ENCODE data around the gene HEY2.
"Not testable (repeated sequence)": the region's sequence is repeated elsewhere in the genome, so short reads cannot be mapped to it uniquely, and the experiment has no call there.

The HEY2 gene

DNA sequence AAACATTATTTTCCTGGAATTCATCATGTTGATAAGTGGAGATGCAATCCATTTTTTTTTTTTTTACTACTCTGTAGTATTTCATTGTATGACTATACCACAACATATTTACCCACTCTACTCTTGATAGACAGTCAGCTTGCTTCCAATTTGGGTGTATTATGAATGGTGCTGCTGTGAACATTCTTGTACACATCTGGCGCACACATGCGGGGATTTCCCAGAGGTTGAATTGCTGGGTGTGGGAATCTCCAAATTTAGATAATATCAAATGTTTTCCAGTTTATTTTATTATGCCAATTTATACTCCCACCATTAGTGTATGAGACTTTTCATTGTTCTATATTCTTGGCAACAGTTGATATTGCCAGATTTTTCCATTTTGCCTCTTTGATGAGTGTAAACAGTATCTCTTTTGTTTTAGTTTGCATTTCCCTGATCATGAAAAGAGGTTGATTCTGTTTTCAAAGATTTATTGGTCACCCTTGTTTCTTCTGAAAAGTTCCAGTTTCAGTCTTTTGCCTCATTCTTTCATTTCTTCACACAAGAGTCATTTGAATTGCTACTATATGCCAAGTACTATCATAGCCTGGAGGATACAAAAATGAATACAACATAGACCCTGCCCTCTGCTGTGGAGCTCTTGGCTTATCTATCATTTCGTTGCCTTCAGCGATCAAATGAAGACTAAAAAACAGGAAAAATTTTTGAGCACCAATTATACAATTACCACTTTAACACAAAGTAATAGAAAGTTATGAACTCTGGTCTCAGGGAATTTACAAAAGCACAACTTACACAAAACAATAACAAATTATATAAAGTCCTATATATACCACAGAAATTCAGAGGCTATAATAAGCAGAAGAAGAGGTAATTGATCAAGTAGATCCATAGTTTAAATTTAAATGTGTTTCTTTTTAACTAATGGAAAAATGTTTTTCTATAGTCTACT lies 24.2 kb downstream of the HEY2 start:
- no peak for DNase-seq

DNA sequence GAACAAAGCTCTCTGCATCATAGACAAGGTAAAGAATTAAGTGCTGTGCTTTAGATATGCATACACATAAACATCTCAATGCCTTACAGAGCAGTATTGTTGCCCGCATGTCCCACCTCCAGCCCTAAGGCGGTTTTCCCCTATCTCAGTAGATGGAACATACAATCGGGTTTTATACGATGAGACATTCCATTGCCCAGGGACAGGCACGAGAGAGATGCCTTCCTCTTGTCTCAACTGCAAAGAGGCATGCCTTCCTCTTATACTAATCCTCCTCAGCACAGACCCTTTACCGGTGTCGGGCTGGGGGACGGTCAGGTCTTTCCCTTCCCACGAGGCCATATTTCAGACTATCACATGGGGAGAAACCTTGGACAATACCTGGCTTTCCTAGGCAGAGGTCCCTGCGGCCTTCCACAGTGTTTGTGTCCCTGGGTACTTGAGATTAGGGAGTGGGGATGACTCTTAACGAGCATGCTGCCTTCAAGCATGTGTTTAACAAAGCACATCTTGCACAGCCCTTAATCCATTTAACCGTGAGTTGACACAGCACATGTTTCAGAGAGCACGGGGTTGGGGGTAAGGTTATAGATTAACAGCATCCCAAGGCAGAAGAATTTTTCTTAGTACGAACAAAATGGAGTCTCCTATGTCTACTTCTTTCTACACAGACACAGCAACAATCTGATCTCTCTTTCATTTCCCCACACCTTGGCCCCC lies 26.8 kb downstream of the HEY2 start:
- not testable (repeated sequence) for DNase-seq

DNA sequence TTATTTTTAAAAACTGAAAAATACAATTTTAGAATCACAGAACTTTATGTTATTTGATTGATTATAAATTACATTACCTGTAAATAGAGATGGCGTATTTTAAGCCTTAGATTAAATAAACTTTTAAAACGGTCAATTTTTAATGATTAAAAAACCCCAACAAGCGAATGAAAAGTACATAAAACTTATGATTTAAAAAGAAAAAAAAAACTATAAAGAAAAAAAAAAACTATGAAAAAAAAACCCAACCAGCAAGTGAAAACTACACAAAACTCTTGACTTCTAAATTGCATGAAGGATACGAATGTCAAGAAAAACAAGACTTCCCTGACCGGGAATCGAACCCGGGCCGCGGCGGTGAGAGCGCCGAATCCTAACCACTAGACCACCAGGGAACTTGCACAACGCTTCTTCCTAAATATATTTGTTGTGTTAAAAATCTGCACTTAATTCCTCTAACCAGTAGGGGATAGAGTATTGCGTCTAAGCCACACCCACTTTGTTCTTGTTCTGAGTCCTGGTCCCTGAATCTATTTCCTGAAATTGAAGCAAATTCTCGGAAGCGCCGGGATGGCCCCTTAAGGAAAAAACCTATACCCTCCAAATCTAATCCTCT lies 30.6 kb downstream of the HEY2 start:
- peak; percentile 91 for DNase-seq

DNA sequence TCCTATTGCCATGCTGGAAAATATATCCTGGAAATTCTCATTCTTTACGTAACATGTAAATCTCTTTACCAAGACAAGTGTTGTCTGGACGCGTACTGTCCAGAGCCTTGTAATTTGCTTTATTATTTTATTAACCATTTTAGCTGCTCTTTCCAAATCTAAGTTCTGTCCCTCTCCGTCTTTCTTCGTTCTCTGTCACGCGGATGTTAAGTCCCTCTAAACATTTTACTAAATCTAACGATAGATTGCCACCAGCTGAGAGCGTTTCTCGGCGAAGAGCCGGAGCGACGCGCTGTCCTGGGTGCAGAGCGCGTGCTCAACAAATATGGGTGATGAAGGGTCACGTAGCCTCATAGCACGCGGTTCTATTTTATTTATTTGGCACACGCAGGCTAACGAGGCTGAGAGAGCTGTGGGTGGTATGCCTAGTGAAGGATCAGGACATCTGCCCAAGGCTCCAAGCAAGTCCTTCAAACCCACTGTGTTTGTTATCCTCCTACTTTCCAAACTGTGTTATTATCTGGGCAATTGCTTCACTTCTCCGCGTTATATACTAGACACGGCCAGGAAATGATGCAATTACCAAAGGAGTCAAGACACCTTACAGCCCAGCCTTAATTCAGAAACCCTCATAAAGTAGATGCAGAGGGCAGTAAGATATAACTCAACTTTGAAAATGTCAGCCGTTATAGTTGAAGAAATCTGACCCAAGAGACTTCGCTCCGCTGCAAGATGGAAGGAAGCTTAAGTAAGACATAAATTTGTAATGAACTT lies 31.3 kb downstream of the HEY2 start:
- peak; percentile 35 for DNase-seq

DNA sequence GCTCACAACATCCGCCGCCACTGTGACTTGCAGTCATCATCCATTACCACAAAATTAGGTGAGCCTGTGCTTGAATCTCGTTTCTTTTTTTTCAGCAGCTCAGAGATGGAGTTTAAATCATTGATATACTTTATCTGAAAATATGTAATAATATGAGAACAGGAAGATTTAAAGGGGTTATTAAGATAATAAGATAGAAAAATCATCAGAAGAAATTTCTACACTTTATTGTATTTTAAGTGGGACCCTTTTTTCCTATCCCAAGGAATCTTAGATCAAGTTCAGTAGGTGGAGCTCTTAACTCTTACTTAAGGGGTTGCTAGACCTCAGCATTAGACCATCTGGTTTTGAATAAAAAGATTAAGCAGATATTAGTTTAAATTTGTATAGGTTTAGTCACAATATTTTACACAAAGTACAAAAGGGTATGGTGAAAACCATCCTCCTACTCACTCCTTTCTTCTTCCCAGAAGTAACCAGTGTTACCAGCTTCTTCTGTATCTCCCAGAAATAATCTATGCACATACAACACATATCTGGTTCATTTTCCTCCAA lies 32.0 kb downstream of the HEY2 start:
- DNase-seq = no peak

DNA sequence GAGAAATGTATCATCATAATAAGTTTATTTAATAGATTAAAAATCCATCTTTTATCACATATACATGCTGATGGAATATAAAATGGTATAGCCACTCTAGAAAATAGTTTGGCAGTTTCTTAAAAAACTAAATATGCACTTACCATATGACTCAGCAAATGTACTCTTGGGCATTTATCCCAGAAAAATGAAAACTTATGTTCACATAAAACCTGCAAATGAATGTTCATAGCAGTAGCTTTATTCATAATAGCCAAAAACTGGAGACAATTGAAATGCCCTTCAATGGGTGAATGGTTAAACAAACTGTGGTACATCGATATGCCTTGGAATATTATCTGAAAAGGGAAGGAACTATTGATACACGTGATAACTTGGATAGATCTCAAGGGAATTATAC lies 34.9 kb downstream of the HEY2 start:
- no peak for DNase-seq

DNA sequence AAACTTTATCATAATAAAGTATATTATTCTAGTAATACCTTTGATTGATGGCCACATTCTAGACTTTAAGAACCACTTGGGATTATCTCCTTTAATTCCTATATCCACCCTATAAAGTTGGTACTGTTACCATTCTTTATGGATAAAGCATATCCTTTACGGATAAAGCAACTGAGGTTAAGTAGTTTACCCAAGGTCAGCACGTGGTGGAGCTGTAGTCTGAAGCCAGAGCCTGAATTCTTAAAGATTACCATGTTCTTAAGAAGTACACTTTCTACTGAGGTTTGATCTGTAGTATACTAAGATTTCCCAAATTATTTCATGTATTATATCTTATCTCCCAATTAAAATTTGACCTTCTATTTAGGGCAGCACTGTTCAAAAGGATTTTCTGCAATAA lies 38.4 kb downstream of the HEY2 start:
- DNase-seq = no peak

DNA sequence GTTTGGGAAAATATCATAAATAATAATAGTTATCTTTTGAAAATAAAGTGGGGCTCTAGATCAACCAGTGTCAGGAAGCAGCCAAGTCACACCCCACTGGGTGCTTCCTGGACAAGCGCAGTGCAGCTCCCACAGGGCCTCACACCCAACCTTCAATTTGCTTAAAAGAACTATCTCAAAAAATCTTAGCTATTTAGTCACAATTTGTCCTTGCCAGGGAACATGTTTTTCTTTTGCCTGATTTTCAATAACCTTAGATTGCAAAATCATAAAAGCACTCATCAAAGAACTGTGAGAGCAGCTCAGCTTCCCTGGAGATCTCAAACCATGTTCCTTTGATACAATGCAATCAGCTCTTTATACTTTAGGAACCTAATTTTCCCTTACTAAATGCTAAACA lies 39.7 kb downstream of the HEY2 start:
- DNase-seq = no peak

DNA sequence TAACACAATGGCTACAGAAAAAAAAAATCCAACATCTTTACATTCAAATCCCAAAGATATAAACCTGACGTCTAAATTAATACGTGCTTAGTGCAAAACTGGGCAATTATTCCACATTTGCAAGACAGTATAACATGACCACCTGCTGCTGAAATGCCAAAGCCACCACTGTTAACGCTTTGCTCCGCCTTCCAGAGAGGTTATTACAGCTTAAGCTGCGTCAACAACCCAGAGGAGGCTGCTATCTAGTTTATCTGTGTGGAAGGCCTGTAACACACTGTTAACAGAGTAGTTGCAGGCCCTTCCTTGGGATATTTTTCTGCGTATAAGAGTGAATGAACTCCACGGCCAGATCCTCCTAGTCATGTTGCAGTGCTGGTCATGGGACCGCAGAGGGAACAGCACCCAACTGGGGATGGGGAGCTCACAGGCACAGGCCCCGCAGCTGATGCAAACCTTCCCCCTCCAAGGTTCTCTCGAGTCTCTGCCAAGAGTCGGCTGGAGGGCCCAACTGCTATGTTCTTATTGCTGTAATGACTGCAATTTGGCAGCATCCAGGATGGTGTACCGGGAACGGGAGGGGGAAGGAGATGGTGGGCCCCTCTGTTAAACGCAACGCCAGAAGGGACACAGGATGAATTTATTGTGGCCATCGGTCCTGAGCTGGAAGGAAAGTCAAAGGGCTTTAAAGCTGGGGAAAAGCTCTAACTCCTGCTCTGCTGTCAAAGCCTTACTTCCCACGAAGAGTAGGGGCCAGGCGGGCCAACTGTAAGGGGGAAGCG lies 40.3 kb downstream of the HEY2 start:
- peak; percentile 74 for DNase-seq

DNA sequence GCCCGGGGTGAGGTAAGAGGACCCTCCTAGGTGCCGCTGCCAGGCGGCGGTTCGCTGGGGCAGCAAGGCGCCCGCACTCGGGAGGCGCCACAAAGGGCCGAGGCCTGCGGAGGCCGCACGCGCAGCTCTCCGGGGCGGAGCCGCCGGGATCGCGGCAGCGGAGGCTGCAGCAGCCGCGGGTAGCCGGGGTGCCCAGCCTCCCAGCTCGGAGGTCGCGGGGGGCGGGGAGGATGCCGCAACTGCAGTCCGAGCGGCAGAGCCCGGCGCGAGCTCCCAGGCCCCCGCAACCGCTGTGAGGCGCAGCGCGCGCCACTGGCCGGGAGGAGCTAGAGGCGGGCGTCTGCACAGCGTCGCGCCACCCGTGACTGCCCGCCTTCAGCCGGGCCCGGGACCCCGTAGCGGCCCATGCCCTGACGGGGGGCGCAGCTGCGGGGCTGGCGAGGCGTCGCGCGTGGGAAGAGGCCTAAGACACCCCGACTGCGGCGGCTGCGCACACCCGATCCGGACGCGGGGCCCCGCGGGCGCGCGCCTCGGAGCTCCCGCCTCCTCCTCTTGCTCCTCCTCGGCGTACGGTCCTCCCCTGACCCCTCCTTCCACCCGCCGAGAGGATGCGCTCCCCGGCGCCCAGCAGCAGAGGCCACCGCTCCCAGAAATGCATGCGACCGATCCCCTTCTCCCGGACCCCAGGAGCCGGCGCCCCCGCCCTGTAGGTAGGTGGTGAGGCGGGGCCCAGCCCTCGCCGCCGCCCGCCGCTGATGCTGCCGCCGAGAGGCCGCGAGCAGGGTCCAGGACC lies 41.1 kb downstream of the HEY2 start, which contains the start of gene NCOA7:
Gene NCOA7 (plus strand): TSS at position 603 of the 793 bp plus-strand sequence. CDS start 24,395 bp downstream, outside the sequence.
- DNase-seq = no peak

DNA sequence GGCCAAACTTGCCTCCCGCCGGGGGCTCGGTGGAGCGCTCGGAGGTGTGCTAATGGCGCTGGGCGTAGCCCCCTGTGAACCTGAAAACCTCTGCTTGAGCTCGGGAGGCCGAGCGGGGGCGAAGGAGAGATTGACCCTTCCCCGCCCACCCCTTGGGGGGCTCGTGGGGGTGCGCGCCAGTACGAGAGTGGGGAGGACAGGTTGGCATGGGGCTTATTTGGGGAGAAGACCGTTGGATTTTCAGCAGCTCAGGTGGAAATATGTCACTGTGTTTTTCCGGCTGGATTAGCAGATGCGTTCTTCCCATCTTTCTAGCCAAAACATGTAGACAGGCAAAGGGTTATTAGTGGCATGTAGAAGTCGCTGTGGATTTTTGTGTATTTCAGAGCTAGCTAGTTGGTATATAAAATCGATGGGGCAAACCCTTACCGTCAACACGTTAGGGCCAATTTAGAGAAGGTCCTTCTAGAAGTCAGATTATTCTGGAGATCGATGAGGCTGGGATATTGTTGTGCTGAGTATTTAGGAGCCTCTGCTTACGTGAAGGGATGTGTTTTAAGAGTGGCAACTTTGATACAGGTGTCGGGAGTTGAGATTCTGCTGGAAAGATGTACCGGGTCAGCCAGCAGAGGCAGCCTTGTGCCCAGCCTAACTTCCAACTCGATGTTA lies 41.9 kb downstream of the HEY2 start:
- no peak for DNase-seq

DNA sequence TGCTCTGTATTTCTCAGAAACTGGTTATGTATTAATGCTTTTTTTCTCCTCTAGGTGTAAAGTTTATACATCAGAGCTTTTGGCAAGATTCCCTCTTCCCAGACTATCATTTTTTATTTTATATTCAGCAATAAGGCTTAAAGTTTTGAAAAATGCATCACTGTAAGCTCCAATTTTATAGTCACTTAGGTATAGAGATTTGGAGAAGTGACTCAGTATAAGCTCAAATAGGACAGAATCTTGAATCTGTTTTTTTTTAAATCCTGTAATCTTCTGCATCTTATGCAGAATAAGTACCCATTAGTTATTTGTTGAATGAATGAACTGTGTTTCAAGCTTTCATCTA lies 42.4 kb downstream of the HEY2 start:
- no peak for DNase-seq

DNA sequence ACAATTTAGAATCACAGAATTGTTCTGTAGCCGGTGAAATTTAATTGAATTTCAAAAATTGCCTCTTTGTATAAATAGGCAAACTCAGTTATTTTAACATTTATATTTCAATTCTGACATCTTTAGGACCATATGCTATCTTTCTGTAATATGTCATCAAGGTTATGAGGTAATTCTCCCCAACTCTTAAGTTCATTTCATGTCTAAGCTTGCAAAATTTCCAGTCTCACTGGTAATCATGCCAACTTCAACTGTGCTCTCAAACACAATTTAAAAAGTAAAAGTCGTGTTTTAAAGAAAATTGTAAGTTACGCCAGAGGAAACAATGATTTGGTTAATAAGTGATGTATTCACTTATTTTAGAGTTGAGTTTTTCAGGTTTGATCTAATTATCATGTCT lies 42.7 kb downstream of the HEY2 start:
- DNase-seq = no peak

DNA sequence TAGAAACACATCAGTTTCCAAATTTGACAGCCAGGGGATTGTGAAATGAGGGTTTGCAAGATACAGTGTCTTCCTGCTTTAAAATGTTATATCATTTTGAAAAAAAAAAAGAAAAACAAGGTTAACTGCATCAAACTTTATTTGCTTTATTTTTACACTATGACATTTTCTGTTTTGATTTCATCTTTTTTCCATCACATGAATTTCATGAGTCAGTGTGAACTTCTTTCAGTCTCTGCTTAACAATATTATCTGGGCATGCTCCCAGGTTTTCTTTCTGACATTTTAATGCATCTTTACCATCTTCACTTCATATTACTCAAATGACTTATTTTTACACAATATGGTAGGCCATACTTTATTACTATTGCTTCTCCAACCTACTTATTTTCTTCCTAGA lies 43.2 kb downstream of the HEY2 start:
- DNase-seq = no peak

DNA sequence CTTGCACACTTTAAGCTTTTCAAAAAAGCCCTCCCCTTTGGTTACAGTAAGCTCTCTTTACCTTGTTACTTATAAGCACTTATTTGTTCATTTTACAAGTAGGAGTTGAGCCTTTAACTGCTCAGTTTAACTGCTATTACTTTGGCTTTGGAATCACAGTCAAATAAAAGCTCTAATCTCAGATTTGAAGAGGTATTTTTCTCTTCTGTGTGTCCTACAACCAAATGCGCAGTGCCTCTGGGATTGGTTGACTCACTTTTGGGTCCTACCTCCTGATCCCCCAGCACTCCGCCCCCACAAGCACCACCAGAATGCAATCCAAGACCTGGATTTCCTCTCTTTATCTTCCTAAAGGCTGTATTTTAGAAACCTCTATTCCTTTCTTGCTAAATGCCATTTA lies 43.8 kb downstream of the HEY2 start:
- no peak for DNase-seq

DNA sequence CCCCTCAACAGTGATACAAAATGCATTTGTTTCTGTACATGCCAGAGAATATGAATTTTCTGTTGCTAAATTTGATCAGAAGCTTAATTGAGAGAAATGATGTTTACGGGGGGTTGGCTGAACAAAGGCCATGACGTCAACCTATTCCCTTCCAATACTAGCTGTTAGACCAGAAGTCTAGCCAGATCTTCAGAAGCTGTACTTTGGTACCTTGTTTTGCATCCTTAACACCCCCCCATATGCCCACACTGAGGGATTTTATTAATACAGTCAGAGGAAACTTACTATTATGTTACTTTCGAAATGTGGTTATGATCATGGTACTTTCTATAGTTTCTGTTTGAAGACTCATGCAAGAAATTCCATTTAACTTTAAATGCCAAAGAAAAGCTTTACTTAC lies 44.4 kb downstream of the HEY2 start:
- no peak for DNase-seq

DNA sequence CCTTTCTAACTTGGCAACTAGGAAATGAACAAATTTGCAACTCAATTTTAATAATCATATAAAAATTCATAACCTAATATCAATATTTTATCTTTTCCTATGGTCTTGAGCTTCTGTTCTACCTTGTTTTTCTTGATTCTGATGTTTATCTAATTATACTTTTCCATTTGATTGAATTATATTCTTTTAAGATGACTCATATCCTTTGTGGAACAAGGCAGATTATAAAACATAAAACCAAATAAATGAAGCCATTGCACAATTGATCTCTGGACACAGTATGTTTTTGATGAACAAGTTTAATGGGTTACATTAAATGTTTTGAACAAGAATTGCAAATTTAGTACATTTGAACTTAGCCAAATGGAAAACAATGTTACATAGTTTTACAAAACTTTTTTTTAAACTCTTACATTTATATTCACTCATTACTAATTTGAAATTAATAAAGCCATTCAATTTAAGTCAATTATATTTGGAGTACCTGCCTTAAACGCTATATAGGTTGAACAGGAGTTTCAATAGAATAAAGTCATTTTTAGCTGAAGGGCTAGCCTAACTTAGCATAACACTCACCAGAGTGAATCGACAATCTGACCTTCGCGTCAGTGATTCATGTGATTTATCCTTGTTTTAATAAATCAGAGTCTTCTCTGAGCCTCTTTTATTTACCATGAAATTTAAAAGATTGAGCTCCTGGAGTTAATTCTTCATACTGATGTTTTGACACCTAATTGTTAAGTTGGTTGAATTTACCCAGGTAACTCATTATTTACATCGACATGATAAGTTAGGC lies 45.1 kb downstream of the HEY2 start:
- no peak for DNase-seq

DNA sequence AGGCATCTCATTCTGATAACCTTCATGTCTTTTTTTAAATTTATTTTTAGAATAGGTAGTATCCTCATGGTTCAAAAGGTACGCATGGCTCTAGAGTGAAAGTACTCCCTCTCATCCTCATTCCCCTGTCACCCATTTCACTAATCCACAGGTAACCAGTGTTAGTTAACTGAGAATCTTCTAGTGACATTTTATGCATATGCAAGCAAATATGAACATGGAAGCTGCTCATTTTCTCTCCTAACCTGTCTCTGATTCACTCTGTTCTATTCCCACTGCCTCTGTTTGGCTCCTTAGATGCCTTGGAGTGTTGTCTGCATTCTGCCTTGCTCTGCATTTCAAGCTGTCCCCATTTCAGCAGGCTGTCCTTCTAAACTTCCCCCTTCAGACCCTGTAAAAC lies 45.9 kb downstream of the HEY2 start:
- no peak for DNase-seq

DNA sequence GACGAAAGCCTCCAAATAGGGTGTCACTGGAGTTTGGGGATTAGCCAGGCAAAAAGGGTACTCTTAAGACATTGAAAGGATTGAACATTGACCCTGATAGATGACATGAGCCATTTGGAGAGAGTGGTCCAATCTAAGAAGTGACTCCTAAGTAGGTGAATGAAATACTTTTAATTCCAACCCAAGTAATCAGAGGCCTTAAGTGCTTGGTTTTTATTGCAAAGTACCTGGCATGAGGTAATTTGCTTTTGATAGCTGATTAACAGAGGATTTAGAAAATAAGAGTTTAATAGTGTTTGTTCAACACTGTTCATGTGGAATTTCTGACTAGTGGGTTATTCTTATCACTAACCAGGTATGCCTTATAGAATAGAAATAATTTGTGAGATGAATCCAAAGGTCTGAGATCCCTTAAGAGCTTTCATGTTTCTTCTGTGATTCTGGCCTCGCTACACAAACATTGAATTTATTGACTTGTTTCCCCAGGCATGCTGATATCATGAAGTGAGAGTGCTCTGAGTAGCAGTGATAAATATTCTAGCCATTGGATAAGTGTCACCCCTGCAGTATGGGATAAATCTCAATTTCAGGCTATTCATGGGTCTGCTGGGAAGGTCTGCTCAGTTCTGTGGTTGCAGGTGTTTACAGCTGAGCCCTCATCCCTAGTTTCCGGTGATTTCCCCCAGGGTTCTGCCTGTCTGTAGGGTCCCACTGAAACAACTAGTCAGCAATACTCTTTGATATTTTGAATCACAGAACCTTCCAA lies 47.9 kb downstream of the HEY2 start:
- DNase-seq = no peak
